Measurements from ENCODE around the gene LRRC2.

LRRC2 gene

DNA sequence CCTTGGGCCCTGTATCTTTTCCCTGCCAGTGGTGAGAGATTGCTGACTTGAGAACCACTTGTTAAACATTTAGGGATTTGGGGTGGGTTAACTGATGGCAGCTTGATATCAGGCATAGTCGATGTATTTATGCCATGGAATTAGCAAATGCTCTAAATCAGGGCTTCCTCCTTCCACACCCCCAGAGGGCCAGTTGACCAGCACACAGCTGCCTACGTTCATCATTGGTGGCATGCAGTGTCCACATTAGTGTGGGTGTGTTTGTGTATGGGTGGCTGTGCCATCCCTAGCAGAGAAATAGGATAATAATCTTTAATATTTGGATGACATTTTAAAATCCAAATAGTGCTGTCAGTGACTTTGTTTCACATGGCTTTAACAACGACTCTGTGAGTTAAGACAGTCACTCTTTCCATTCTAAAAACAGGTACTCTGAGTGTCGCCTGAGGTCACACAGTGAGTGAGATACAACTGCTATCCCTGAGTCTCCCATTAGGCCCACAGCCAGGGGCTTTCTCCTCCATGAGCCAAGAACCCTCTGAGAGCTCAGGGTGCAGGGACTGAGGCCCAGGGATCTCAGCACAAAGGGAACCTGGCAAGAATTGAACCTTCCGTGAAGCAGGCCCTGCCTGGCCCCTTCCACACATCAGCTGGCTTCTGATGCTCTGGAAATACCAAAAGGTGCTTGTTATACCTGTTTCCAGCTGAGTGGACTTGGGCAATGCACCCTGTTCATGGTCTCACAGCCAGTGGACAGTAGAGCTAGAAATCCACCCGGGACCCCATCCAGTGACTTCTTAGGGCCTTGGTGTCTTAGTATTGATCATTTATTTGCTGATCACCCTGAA, 97.1 kb downstream of the LRRC2 start:
- Histone ChIP-seq H3K23ac (ENCODE audit: low read length in 2 of 2) (no peak overlapping the region), H3K4me3 (ENCODE audit: insufficient read depth in 1 of 2, low read depth in 1 of 2, low read length in 2 of 2) (no peak overlapping the region), H3K79me1 (replicated peaks; ENCODE audit: low read length, poor library complexity, severe bottlenecking) (no peaks in the 10 kb centered on the region), H3K9ac (ENCODE audit: low read length) (no peak overlapping the region), H2BK15ac (ENCODE audit: low read depth, poor library complexity, severe bottlenecking) (no peak overlapping the region), H3K4ac (ENCODE audit: low read depth in 1 of 2, low read length in 2 of 2) (no peak overlapping the region), H3K4me1 (ENCODE audit: control insufficient read depth, insufficient read depth, low read depth, low read length) (no peaks in the 10 kb centered on the region), H2BK120ac (ENCODE audit: low read depth, low read length) (no peak overlapping the region), H2AFZ (ENCODE audit: low read depth, low read length) (no peak overlapping the region), H3K27ac (ENCODE audit: low read length, poor library complexity, severe bottlenecking) (no peak overlapping the region), H4K91ac (ENCODE audit: low read length) (no peak overlapping the region), H3K36me3 (ENCODE audit: control insufficient read depth in 1 of 2, insufficient read depth in 2 of 2, low read depth in 1 of 2, low read length in 2 of 2) (no peaks in the 10 kb centered on the region), H3K14ac (ENCODE audit: low read length in 2 of 2) (no peak overlapping the region), H3K27me3 (ENCODE audit: control insufficient read depth in 1 of 2, insufficient read depth in 1 of 2, low read length in 2 of 2) (peaks cover 77 to 81% of the 10 kb centered on the region in 2 experiments), H2BK5ac (ENCODE audit: low read depth, low read length, poor library complexity, severe bottlenecking) (no peak overlapping the region), H4K8ac (ENCODE audit: low read length) (no peak overlapping the region), H3K9me3 (ENCODE audit: control insufficient read depth, low read length) (peaks cover 2% of the 10 kb centered on the region), H2BK12ac (ENCODE audit: low read length in 2 of 2) (no peak overlapping the region), H2AK5ac (ENCODE audit: low read length, severe bottlenecking) (no peak overlapping the region), H3K18ac (ENCODE audit: low read depth in 1 of 2, low read length in 2 of 2) (no peak overlapping the region), H3K4me2 (ENCODE audit: low read length, poor library complexity, severe bottlenecking) (no peak overlapping the region)
- no peak for DNase-seq
- 90% methylated on average over 5 of the region's 6 CpGs for WGBS

DNA sequence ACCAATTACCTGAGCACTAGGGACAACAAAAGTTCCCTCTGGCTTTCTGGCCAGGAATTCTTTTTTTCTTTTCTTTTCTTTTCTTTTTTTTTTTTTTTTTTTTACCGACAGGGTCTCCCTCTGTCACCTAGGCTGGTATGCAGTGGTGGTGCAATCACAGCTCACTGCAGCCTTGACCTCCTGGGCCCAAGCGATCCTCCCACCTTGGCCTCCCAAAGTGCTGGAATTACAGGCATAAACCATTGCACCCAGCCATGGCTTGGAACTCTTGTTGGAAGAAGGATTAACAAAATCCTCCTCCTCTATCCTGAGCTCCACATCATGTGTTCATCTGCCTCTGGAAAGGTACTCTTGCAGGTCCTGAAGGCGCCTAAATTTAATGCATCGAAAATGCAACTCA, 98.5 kb downstream of the LRRC2 start:
- H2BK15ac ChIP-seq (ENCODE audit: low read depth, poor library complexity, severe bottlenecking) = no peak overlapping the region
- H2AFZ ChIP-seq (ENCODE audit: low read depth, low read length) = no peak overlapping the region
- H3K4me2 ChIP-seq (ENCODE audit: low read length, poor library complexity, severe bottlenecking) = no peak overlapping the region
- no peak overlapping the region for H2BK12ac ChIP-seq (ENCODE audit: low read length in 2 of 2)
- no peak overlapping the region for H3K9ac ChIP-seq (ENCODE audit: low read length)
- no peak overlapping the region for H4K91ac ChIP-seq (ENCODE audit: low read length)
- H3K4me1 ChIP-seq (ENCODE audit: control insufficient read depth, insufficient read depth, low read depth, low read length) = no peaks in the 10 kb centered on the region
- DNase-seq = no peak
- no peak overlapping the region for H2BK120ac ChIP-seq (ENCODE audit: low read depth, low read length)
- no peaks in the 10 kb centered on the region for H3K79me1 ChIP-seq (replicated peaks; ENCODE audit: low read length, poor library complexity, severe bottlenecking)
- H3K27me3 ChIP-seq (ENCODE audit: control insufficient read depth in 1 of 2, insufficient read depth in 1 of 2, low read length in 2 of 2) = peaks cover 80 to 85% of the 10 kb centered on the region in 2 experiments
- no peak overlapping the region for H3K4ac ChIP-seq (ENCODE audit: low read depth in 1 of 2, low read length in 2 of 2)
- H2BK5ac ChIP-seq (ENCODE audit: low read depth, low read length, poor library complexity, severe bottlenecking) = no peak overlapping the region
- no peaks in the 10 kb centered on the region for H3K9me3 ChIP-seq (ENCODE audit: control insufficient read depth, low read length)
- WGBS = 84% methylated on average over 4 of the region's 4 CpGs
- H4K8ac ChIP-seq (ENCODE audit: low read length) = no peak overlapping the region
- H3K27ac ChIP-seq (ENCODE audit: low read length, poor library complexity, severe bottlenecking) = no peak overlapping the region
- no peak overlapping the region for H3K18ac ChIP-seq (ENCODE audit: low read depth in 1 of 2, low read length in 2 of 2)
- H3K4me3 ChIP-seq (ENCODE audit: insufficient read depth in 1 of 2, low read depth in 1 of 2, low read length in 2 of 2) = no peak overlapping the region
- H3K36me3 ChIP-seq (ENCODE audit: control insufficient read depth in 1 of 2, insufficient read depth in 2 of 2, low read depth in 1 of 2, low read length in 2 of 2) = no peaks in the 10 kb centered on the region
- no peak overlapping the region for H3K23ac ChIP-seq (ENCODE audit: low read length in 2 of 2)
- no peak overlapping the region for H3K14ac ChIP-seq (ENCODE audit: low read length in 2 of 2)
- H2AK5ac ChIP-seq (ENCODE audit: low read length, severe bottlenecking) = no peak overlapping the region

DNA sequence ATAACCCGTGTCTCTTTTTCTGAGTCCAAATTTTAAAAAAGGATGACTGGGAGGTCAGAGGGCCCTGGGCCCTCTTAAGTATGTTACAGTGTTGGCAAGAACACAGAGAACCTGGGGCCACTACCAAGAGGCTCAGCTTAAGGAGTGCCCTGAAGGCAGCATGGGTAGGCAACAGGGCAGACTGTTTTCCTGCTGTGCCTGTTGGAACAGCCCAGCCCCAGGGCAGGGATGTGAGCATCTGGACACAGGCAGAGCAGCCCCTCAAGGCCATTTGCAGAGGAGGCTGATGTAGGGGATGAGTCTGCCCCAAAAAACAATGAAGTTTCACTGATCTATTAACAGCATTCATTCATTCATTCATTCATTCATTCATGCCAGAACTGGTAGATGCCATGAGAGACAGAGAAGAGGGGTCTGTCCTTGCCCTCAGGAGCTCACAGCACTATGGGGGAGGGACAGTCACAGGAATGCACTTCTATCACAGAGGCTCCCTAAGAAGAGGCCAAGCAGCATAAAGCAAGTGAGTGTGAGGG, 99.2 kb downstream of the LRRC2 start:
- DNase-seq = no peak
- Histone ChIP-seq H3K27ac (ENCODE audit: low read length, poor library complexity, severe bottlenecking) (no peak overlapping the region), H3K23ac (ENCODE audit: low read length in 2 of 2) (no peak overlapping the region), H3K36me3 (ENCODE audit: control insufficient read depth in 1 of 2, insufficient read depth in 2 of 2, low read depth in 1 of 2, low read length in 2 of 2) (no peaks in the 10 kb centered on the region), H3K4me1 (ENCODE audit: control insufficient read depth, insufficient read depth, low read depth, low read length) (no peaks in the 10 kb centered on the region), H2AK5ac (ENCODE audit: low read length, severe bottlenecking) (no peak overlapping the region), H4K91ac (ENCODE audit: low read length) (no peak overlapping the region), H4K8ac (ENCODE audit: low read length) (no peak overlapping the region), H3K18ac (ENCODE audit: low read depth in 1 of 2, low read length in 2 of 2) (no peak overlapping the region), H2BK5ac (ENCODE audit: low read depth, low read length, poor library complexity, severe bottlenecking) (no peak overlapping the region), H3K9ac (ENCODE audit: low read length) (no peak overlapping the region), H2BK12ac (ENCODE audit: low read length in 2 of 2) (no peak overlapping the region), H3K27me3 (ENCODE audit: control insufficient read depth in 1 of 2, insufficient read depth in 1 of 2, low read length in 2 of 2) (peaks cover 80 to 85% of the 10 kb centered on the region in 2 experiments), H3K4me2 (ENCODE audit: low read length, poor library complexity, severe bottlenecking) (no peak overlapping the region), H2AFZ (ENCODE audit: low read depth, low read length) (no peak overlapping the region), H2BK120ac (ENCODE audit: low read depth, low read length) (no peak overlapping the region), H3K9me3 (ENCODE audit: control insufficient read depth, low read length) (no peaks in the 10 kb centered on the region), H3K4me3 (ENCODE audit: insufficient read depth in 1 of 2, low read depth in 1 of 2, low read length in 2 of 2) (no peak overlapping the region), H3K4ac (ENCODE audit: low read depth in 1 of 2, low read length in 2 of 2) (no peak overlapping the region), H2BK15ac (ENCODE audit: low read depth, poor library complexity, severe bottlenecking) (no peak overlapping the region), H3K79me1 (replicated peaks; ENCODE audit: low read length, poor library complexity, severe bottlenecking) (no peaks in the 10 kb centered on the region), H3K14ac (ENCODE audit: low read length in 2 of 2) (no peak overlapping the region)
- 77% methylated on average over 1 of the region's 1 CpG for WGBS

DNA sequence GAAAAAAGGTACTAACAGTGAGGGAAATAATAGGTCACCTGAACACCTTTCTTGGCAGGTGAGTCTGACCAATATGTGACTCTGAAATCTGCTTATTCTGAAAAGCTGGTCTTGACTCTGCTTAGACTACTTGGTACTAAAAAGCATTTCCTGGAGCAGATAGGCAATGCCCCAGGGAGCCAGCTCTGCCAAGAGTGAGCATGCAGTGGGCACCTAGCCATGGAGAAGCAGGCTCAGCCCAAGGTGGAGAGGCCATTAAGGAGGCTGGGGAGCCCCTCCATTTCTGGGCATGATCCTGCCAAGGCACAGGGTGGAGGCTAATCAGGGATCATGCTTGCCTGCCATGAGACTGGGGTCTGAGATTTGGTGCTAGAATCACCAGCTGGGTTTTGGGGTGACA, 99.8 kb downstream of the LRRC2 start:
- no peak overlapping the region for H3K4ac ChIP-seq (ENCODE audit: low read depth in 1 of 2, low read length in 2 of 2)
- H3K14ac ChIP-seq (ENCODE audit: low read length in 2 of 2) = no peak overlapping the region

More for the DNA sequence above, 99.8 kb downstream of the LRRC2 start:
- Histone ChIP-seq H2BK5ac (ENCODE audit: low read depth, low read length, poor library complexity, severe bottlenecking) (no peak overlapping the region), H3K9ac (ENCODE audit: low read length) (no peak overlapping the region), H3K27ac (ENCODE audit: low read length, poor library complexity, severe bottlenecking) (no peak overlapping the region), H4K91ac (ENCODE audit: low read length) (no peak overlapping the region), H2AFZ (ENCODE audit: low read depth, low read length) (no peak overlapping the region), H4K8ac (ENCODE audit: low read length) (no peak overlapping the region), H2AK5ac (ENCODE audit: low read length, severe bottlenecking) (no peak overlapping the region), H2BK120ac (ENCODE audit: low read depth, low read length) (no peak overlapping the region), H3K36me3 (ENCODE audit: control insufficient read depth in 1 of 2, insufficient read depth in 2 of 2, low read depth in 1 of 2, low read length in 2 of 2) (no peaks in the 10 kb centered on the region), H3K18ac (ENCODE audit: low read depth in 1 of 2, low read length in 2 of 2) (no peak overlapping the region), H3K4me1 (ENCODE audit: control insufficient read depth, insufficient read depth, low read depth, low read length) (no peaks in the 10 kb centered on the region), H3K27me3 (ENCODE audit: control insufficient read depth in 1 of 2, insufficient read depth in 1 of 2, low read length in 2 of 2) (peaks cover 75 to 84% of the 10 kb centered on the region in 2 experiments), H2BK12ac (ENCODE audit: low read length in 2 of 2) (no peak overlapping the region), H3K79me1 (replicated peaks; ENCODE audit: low read length, poor library complexity, severe bottlenecking) (no peaks in the 10 kb centered on the region), H3K9me3 (ENCODE audit: control insufficient read depth, low read length) (no peaks in the 10 kb centered on the region), H3K4me3 (ENCODE audit: insufficient read depth in 1 of 2, low read depth in 1 of 2, low read length in 2 of 2) (no peak overlapping the region), H3K23ac (ENCODE audit: low read length in 2 of 2) (no peak overlapping the region), H3K4me2 (ENCODE audit: low read length, poor library complexity, severe bottlenecking) (no peak overlapping the region), H2BK15ac (ENCODE audit: low read depth, poor library complexity, severe bottlenecking) (no peak overlapping the region)
- DNase-seq = no peak
